ENCODE data around the gene CDH4.

The CDH4 gene

DNA sequence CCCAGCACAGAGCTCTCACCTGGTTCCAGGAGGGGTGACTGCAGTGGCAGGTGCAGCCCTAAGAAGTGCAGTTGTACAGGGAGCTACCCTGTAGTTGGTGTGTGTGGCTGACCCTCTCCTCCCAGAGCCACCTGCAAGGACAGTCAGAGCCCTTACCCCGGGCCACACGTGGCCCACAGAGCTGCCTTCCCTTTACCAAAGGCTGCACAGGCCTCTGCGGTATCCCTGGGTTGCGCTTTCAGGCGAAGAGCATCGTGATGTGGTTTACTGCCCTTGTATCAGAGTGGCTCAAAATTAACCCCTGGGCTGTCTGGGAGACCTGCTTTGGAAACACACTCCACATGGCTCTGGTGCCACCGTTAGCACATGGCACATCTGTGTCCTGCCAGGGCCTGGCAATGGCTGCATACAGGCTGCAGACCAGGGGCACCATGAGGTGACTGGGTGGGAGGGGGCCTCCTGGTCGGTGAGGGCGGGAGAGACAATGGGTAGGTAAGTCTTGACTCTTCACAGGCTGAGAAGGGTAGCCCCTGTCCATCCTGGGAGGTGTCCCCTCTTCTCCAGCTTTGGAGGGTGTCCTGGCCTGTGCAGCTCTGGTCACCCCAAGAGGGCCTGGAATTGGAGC, 81.5 kb downstream of the CDH4 start:
- no peak for DNase-seq

DNA sequence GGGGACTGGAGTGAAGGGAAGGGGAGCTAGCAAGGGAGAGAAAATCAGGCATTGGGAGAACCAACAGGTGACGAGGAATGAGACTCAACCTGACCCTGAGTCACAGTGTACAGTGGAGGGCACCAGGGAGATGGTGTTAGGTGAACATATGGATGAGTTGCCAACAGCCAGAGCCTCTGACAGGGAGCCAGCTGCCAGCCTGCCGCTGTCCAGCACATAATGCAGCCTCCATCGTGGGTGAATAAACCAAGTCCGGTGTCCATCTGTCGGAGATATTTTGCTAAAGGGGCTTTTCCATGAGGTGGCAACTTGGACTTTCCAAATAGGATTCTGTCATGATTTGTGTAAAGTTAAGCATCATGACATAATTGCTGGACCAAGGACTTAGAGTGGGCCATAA, 88.1 kb downstream of the CDH4 start:
- DNase-seq, result no peak

DNA sequence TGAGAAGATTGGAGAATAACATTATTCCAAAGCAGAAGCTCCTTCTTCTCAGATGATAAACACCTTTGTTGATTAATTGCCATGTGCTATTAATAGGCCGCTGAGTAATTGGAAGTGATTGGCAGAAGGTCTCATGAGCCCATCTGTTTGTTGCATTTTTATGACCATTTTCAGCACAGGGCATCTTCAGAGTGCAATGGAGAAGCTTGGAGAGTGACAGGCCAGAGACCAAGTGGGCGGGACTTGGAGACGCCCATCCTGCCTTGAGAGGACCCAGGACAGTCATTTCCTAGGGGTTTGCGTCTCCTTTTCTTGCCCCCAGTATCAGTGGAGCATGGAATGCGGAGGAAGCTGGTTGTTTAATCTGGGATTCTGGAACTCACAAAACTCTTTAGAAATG, 89.5 kb downstream of the CDH4 start:
- no peak for DNase-seq

DNA sequence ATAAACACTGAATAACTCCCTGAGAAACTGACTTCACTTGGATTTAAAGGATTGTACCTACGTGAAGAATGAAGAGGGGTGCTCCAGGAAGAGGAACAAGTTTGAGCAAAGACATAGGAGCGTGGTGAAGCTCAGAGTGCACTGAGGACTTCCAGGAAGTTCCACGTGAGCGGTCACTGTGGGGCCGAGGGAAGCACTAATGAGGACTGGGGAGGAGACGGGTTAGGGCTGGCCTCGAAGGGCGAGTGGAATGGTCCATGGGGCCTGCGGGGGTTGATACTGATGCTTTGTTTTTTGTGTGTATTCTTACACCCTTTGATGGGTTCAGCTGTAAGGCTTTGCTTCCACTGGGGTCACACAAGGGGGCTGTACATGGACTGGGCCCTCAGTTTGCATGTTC, 91.9 kb downstream of the CDH4 start:
- no peak for DNase-seq

DNA sequence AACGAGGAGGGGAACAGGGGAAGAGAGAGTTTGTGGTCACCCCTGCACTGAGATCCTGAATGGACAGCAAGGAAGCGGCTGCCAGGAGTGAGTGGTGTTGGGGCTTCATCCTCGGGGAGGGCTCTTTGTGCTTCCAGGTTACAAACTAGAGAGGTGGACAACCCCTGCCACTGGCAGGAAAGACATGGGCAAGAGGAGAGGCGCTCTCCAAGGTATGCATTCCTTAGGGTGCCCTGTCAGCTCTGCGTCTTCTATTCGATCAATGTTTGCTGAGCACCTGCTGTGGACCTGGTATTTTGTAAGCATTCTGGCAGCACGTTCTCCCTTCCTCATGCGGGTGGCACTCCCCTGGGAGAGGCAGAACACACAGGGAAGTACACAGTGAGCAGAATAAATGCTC, 93.6 kb downstream of the CDH4 start:
- no peak for DNase-seq

DNA sequence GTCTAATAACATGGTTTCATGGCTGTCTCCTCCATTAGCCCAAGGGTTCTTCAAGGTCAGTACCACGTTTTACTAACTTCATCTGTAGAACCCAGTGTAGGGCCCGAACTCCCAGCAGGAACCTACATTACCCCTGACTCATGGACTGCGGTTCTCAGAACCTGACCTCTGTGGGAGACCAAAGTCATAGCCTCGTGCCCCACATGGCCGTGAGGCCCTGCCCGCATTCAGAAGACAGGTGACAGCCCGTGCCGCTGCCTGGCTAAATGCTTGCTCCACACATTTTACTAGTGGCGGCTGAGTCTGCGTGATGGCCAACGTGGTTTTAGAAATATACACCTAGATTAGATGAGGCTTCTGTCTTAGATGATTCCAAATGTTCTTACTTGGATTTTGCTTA, 94.9 kb downstream of the CDH4 start:
- DNase-seq, result no peak

DNA sequence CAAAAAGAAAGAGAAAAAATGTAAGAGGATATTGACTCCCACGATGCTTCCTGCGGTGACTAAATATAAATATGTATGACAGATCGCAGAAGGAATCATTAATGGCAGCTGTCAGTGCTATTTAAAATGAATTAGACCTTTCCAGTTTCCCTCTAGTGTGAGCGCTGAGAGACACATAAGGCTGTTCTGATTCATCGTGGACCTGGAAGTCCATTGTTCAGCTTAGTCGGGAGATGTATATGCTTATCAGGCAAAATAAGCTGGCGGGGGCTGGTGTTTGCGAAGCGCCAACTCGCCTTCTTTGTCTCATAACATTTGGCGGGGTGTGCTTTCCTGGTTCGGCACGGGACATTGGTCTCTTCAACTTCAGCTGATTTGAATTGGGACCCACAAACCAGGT, 95.4 kb downstream of the CDH4 start:
- no peak for DNase-seq

DNA sequence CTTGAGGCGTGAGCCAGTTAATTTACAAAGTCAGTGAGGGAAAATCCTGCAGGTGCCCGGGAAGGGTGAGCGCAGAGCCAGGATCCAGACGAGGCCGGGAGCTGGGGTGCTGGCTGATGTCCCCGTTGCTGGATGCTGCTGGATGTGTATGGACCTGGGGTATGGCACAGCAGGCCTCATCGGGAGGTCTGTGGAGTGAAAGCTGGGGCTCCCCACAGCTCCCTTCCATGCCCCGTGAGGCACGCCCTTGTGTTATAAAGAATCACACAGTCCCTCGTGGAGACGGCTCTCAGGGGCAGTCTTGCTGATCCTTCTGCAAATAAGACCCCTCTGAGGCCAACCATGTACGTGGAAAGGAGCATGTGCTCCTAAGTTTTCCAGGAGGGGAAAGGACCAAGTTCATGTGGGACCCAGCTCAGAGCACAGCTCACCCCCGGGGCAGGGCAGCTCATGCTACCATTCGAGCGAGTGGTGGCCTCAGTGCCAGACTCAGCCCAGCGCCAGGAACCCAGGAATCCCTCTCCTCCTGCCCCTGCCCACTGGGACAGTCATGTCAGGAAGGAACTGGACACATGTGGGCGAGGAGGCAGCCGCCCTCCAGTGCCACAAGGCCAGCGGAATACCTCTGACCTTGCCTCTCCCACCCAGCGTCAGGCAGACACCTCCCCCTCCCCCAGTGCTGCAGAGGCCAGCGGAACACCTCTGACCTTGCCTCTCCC, 97.5 kb downstream of the CDH4 start:
- DNase-seq, result no peak

DNA sequence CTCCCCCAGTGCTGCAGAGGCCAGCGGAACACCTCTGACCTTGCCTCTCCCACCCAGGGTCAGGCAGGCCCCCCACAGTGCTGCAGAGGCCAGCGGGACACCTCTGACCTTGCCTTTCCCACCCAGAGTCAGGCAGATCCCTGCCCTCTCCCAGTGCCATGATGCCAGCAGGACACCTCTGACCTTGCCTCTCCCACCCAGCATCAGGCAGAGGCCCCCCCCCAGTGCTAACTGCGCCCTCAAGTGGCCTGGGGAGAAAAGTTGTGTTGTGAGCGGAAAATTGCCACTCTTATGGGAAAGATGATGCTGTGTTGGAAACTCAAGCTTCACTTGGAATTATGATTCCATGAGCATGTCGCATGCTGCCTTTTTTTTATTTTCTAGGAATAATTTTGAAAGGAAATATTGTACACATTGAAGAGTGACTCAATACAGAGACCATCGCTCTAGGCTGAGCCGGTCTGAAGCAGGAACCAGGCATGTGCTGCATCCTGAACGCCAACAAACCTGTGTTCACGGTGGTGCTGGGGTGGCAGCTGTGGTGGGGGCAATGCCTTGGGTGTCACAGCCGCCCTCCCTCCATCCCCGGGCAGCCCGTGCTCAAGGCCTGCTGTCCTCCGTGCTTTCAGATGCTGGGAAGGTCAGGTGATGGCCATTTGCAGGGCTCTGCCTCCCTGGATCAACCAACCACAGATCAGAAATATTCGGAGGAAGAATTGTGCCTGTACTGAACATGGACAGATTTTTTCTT, 98.6 kb downstream of the CDH4 start:
- DNase-seq, result no peak

DNA sequence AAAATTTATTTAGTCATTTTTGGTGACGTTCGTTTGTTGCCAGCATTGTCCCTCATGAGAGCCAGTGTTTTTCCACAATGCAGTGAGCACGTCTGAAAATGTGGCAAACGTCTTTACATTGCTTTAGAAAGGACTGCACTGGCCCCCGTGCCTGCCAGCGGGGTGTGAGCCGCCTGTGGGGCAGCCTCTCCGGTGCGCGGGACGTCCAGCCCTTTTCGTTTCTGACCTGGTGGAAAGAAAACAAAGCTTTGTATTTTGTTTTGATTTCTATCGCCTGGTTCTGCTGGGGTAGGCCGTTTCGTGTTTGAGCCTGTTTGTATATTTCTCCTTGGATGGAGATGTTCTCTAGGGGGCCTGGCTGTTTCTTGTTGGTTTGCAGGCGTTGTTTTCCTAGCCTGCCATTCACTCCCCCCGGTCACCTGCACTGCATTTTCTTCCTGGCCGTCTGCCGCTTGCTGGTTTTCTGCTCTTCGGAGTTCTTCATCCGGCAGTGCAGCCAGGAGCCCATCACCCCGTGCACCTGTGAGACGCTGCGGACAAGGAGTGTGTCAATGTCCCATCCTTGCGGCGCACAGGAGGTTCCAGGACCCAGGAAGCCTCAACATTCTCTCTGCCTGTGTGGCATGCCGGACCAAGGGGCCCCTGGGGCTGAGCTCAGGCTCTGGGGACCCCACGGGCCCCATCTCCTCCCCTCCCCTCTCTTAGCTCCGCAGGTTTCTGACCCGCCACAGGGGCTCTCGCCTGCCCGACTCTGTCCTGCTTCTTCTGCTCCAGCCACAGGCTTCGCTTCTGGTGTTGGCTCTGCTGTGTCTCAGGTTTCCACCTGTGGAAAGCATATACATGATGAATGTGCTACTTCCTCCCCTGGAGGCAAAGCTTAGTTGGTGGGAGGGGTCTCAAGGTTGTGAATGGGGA, 100.5 kb downstream of the CDH4 start:
- no peak for DNase-seq

DNA sequence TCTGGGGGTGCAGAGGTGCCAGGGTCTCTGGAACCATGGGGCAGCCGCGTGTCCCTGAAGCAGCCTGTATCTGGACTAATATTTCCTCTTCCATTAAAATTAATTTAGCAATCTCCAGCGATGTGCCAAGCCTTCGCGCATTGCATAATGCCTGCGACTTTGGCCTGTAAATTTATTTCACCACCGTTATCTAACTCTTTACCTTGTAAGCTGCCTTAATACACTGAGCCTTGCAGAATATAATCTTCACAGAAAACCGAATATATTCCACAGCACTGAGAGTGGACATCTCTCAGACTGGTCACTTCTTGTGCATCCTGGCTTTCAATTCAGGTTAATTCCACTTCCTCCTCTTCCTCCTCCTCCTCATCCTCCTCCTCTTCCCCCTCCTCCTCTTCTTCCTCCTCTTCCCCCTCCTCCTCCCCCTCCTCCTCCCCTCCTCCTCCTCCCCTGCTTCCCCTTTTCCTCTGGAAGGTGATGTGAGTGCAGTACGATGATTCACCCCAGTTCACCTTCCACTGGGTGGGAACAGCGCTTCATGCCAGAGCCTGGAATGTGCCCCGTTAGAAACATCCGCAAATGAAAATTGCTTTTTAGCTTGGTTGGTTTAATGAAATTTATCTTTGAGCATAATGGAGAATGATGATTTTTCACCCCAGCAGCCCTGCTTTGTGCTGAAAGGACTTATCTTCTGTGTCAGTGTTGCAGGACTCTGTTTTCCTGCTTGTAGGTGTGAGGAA, 101.4 kb downstream of the CDH4 start:
- DNase-seq, result no peak

DNA sequence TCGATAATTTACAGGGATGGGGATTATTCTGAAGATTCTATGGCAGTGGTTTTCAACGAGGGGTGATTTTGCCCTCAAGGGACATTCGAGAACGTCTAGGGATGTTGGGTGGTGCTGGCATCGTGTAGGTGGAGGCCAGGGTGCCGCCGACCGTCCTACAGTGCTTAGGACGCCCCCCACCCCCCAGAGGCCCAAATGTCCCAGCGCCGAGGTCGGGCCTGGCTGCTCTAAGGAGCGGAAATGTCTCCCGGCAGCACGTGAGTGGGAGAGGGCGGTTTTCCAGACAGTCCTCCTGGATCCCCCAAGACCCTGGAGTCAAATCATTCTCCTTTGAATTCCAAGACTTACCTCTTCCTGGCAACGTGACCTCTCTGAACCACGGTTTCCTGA, 101.9 kb downstream of the CDH4 start:
- no peak for DNase-seq

DNA sequence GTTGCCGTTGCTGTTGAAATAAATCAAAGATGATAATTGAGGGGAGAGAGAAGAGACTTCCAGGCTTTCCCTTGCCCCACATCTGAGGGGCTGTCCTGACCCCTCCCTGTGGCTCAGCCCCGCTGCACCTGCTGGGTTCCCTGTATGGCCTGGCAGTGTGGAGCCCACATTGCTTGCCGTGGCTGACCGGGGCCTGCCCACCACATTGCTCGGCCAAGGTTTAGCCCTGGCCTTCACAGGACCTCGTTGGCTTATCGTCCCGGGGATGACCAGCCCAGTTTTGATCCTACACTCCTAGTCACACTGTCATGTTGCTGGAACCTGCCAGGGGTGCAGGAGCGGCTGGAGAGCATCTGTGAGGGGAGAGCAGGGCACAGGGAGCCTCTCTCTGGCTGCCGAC, 102.4 kb downstream of the CDH4 start:
- DNase-seq, result no peak

DNA sequence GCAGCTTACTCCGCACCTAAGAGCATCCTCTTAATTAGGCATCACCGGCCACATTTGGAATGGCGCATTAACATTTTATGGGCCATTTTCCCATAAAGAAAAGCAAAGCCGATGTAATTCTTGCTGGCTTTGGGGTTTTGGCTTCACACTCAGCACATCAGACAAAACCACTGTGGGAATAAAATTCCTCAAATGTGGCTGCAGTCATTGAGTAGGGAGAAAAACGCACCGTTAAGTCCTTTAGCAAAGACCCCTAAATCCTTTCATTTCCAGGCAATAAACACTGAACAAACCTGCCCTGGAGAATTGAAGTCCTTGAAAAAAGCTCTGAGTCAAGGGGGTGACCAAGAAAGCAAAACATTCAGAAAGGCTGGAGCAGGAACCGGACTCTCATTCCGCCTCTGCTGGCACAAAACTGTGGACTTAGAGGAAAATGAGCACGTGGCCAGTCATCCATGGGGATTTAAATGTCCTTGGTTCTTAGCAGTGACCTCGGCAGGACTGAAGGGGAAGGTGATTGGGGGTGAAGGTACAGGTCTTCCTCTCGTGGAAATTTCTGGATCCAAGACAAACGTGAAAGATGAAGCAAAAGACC, 102.9 kb downstream of the CDH4 start:
- DNase-seq, result no peak

DNA sequence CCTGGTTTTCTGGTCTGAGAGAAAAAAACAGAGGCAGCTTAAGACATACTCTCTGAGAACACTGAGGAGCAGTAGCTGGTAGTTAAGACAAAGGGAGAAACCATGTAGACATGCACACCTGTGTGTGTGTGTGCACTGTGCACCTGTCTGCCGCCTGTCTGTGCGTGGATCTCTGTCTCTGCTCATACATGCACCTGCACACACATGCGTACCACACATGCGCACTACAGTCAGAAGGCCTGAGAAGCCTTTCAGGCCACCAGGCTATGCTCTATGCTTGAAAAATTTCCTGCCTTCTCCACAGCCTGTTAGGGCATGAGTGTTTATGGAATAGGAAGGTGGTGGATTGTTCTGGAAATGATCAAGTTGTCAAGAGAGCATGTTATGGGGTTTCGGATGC, 103.5 kb downstream of the CDH4 start:
- DNase-seq, result no peak

DNA sequence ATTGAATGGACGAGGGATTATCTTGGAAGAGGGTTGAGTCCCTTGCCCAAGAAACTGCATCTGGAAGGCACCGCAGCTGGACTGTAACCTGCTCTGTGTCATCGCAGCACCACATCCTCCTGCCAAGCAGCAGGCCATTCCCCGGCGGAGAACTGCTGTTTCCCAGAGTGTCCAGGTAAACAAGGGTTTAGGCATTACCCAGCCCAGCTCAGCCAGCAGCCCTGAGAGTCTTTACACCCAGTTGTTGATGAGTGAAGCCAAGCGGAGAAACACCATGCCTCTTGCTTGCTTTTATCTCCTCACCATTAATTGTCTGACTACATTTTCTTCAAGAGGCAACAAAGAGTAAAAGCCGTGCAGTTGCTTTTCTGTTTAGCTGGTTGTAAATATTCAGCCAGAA, 104.1 kb downstream of the CDH4 start:
- no peak for DNase-seq

DNA sequence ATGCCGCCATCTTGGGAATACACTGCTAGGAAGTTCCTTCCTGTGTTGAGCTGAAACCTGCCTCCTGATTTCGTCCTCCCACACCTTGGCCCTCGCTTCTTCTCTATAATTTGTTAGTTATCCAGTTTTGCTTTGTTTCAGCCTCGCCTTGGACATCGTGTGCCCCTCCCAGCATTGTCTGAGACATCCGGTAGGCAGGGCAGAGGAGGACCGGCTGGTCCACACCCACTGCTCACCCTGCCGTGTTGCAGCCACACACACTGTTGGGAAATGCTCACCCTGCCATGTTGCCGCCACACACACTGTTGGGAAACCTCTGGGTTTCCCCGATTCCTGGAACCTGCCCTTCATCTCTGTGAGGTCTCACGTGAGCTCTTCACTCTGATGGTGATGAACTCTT, 105.1 kb downstream of the CDH4 start:
- DNase-seq, result no peak

DNA sequence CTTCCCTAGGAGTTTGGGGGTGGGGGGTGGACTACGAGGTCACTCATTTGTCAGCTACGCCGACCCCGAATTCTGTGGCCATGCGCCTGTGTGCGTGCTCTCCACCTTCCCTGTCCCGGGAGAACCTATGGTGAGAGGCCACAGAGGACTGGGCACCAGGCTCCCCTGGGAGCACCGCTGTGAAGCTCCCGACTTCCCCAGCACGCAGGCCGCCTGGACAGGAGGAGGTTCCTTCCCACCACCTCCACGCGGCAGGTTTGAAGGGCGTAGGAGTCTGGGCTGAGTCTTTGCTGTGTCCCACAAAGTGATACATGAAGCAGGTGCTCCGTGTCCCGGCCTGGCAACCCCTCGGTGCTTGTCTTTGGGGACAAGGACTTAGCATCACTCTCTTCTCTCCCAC, 107.2 kb downstream of the CDH4 start:
- no peak for DNase-seq

DNA sequence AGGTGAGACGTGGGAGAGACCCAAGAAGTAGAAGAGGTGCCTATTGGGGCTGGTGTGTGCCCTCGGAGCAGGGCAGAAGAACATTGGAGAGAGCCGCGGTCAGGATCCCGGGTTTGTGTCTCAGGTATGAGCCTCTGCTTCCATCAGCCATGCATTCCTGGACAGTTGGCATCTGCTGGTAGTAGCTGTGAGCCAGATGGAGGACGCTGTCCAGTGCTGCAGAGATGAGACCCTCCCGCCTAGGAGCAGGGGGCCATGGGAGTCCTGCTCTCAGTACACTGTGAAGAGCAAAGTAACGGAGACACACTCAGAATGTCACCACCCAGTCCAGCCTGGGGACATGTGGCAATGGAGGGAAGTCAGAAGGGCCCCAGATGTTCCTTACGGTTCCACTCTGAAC, 108.2 kb downstream of the CDH4 start:
- no peak for DNase-seq

DNA sequence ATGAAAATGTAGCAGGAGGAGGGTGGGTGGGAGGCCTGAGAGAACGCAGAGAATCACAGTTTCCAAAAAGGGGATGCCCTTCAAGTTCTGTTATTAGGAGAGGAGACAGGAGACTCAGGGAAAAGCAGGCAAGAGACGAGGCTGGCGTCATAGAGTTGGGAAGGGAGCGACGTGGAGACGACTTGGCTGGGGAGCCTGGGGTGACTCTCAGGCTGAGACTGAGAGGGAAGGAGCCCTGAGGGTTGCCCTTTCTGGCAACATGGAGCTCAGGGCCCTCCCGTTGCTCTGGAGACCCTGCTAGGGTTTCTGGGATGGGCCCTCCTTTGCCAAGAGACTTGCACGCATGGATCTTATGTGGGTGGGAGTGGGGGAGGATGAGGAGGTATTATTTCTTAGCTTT, 108.9 kb downstream of the CDH4 start:
- DNase-seq, result no peak

DNA sequence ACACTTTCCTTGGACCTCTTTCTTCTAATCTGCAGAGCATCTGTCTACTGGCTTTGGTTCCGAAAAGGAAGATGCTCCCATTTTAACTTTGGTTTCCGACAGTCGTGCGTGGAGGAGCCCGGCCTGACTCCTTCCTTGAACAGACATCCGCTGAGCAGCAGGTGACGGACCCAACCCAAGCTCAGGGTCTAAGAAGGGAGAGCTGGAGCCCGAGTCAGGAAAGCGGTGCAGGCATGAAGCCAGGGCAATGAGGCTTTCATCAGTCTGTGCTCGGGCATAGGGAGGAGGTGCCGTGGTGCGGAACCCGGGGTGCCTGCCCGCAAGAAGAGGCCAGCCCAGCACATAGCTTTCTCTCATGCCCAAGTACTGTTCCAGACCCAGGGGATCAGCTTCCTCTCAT, 109.4 kb downstream of the CDH4 start:
- no peak for DNase-seq

DNA sequence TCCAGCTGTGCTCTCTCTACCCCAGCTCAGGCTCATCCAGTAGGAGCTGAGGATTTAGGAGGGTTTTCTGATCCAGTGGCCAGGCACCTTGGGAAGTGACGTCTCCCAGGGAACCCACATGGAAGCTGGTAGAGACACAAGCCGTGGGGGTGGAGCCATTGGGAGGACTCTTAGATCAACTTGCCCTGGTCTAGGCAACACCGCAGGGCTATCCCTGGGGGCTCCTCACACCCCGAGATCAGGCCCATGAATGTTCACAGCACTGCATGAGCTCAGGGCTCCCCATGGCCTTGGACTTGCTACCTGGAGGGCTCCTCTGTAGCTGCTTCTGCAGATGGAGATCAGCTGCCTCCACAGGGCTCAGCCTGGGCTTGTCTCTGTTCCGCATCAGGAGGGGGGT, 112.1 kb downstream of the CDH4 start:
- no peak for DNase-seq
